Ureter (tissue), 1 donor: ENCODE measurements around the gene HADH. TPM values are rescaled to one million over a fixed set of nuclear protein-coding genes. Genes with fewer than 3 reads are reported as not detected.
"Not testable (repeated sequence)": the region's sequence is repeated elsewhere in the genome, so short reads cannot be mapped to it uniquely, and the experiment has no call there.

ENCODE experiments used
- DNase-seq: peaks from one replicate; pipeline ENCODE4 v3.0.0-alpha.2; 2020; ENCODE audit warnings: low spot score
- total RNA-seq: library from RNA; stranded (reverse); gene quantifications from one replicate; pipeline ENCODE4 v1.2.4, GENCODE V29; 2023
- donor health status: DM: yes; HTN: yes; CAD: no.

The HADH gene
- 62.7 TPM for total RNA-seq

GRCh38 chr4:107989537-107990386 lies at the start of gene HADH:
Gene HADH, plus strand, starts transcription at chr4:107989889. Its CDS starts 44 bp downstream, at chr4:107989933.
- peak; percentile 94 for DNase-seq

- DNase-seq = no peak
These were observed 43.9 kb upstream of the HADH start for GRCh38 chr4:107945809-107946208.

- no peak for DNase-seq
These were observed 38.7 kb upstream of the HADH start for GRCh38 chr4:107950746-107951540.

GRCh38 chr4:107951551-107951950 lies 38.1 kb upstream of the HADH start:
- DNase-seq = no peak

GRCh38 chr4:107956011-107956410 lies 33.7 kb upstream of the HADH start:
- DNase-seq = no peak

- no peak for DNase-seq
These were observed 22.8 kb upstream of the HADH start for GRCh38 chr4:107966903-107967302.

GRCh38 chr4:107967519-107967918 lies 22.2 kb upstream of the HADH start:
- not testable (repeated sequence) for DNase-seq

GRCh38 chr4:107967921-107968320 lies 21.8 kb upstream of the HADH start:
- DNase-seq = not testable (repeated sequence)

GRCh38 chr4:107970063-107970798 lies 19.5 kb upstream of the HADH start:
- no peak for DNase-seq

GRCh38 chr4:107972605-107973004 lies 17.1 kb upstream of the HADH start:
- DNase-seq = no peak

GRCh38 chr4:107974523-107974922 lies 15.2 kb upstream of the HADH start:
- DNase-seq = no peak

- DNase-seq = no peak
These were observed 12.2 kb upstream of the HADH start for GRCh38 chr4:107977482-107977881.

- no peak for DNase-seq
These were observed 11.6 kb upstream of the HADH start for GRCh38 chr4:107977966-107978705.

GRCh38 chr4:107978716-107979451 lies 10.8 kb upstream of the HADH start:
- DNase-seq = no peak

- no peak for DNase-seq
These were observed 1.6 kb upstream of the HADH start for GRCh38 chr4:107987916-107988762.

GRCh38 chr4:107988763-107989035 lies 990 bp upstream of the HADH start:
- DNase-seq = no peak

GRCh38 chr4:107989162-107989536 lies 540 bp upstream of the HADH start:
- DNase-seq = no peak

GRCh38 chr4:107991945-107992630 lies 2.4 kb downstream of the HADH start:
- no peak for DNase-seq

- no peak for DNase-seq
These were observed 4.3 kb downstream of the HADH start for GRCh38 chr4:107993969-107994368.

- no peak for DNase-seq
These were observed 5.2 kb downstream of the HADH start for GRCh38 chr4:107994894-107995293.
